ENCODE measurements around the gene TSC22D4.
A peak's percentile ranks its signal among the peaks of the same experiment; 100 is the strongest.

TSC22D4 gene

DNA sequence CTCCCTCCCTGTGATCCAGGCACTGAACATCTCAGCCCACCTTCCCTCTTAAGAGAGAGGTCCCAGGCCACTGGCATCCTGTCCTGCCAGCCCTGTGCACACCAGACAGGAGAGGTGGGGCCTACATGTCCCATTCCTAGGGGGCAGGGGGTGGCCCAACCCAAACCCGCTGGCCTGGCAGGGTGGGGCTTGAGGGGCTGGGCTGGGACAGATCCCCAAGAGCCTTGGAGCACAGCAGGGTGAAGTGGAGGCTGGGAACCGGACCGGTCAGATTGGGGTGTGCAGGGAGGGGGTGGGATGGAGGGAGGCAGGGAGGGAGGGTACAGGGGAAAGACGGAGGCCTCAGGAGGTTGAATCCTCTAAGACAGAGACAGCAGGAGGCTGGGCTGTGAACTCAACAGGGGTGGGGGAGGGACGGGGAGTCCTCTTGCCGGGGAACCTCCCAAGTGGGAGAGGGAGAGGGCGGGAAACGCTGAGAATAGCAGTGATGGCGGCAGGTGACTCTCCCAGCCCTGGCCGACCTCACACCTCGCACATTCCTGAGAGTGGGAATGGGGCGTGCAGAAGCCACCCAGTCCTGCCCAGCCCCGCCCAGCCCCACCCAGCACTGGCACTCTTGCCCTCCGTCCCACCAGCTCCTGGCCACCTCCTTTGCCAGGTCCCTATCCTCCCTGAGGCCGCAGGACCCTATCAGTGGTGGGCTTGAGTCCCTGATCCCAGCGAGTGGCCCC is 6.7 kb downstream of the TSC22D4 start:
- peak overlapping the region; percentile 93 for H3K27ac ChIP-seq
- no peak overlapping the region for H3K9ac ChIP-seq (ENCODE audit: insufficient read length)
- no peak for DNase-seq (ENCODE audit: low read depth, low spot score)
- peaks cover 7% of the 10 kb centered on the region; the same call in 1 of the 2 replicates for H3K36me3 ChIP-seq (ENCODE audit: insufficient read depth, low read length)
- peak overlapping the region; percentile 74 for H3K4me3 ChIP-seq
- no peaks in the 10 kb centered on the region for H3K9me3 ChIP-seq (ENCODE audit: low read depth, low read length)
- TF ChIP-seq POLR2AphosphoS5 (IDR thresholded peaks at IDR 0.05; ENCODE audit: borderline replicate concordance, low read depth, low read length) (no peak), EZH2 (IDR thresholded peaks at IDR 0.05) (no peak), FOXP2 (optimal IDR thresholded peaks at IDR 0.05; ENCODE audit: control extremely low read depth, extremely low read length, insufficient read depth) (no peak)

GRCh38 chr7:100471021-100471420 is 8.0 kb downstream of the TSC22D4 start:
- Histone ChIP-seq H3K4me3 (no peak overlapping the region), H3K9me3 (ENCODE audit: low read depth, low read length) (no peaks in the 10 kb centered on the region), H3K9ac (ENCODE audit: insufficient read length) (no peak overlapping the region), H3K36me3 (ENCODE audit: insufficient read depth, low read length) (peaks cover 7% of the 10 kb centered on the region; the same call in 1 of the 2 replicates), H3K27ac (no peak overlapping the region)
- no peak for DNase-seq (ENCODE audit: low read depth, low spot score)
- no peak for TF ChIP-seq POLR2AphosphoS5 (IDR thresholded peaks at IDR 0.05; ENCODE audit: borderline replicate concordance, low read depth, low read length)
- no peak for TF ChIP-seq FOXP2 (optimal IDR thresholded peaks at IDR 0.05; ENCODE audit: control extremely low read depth, extremely low read length, insufficient read depth)
- TF ChIP-seq EZH2 (IDR thresholded peaks at IDR 0.05): no peak

DNA sequence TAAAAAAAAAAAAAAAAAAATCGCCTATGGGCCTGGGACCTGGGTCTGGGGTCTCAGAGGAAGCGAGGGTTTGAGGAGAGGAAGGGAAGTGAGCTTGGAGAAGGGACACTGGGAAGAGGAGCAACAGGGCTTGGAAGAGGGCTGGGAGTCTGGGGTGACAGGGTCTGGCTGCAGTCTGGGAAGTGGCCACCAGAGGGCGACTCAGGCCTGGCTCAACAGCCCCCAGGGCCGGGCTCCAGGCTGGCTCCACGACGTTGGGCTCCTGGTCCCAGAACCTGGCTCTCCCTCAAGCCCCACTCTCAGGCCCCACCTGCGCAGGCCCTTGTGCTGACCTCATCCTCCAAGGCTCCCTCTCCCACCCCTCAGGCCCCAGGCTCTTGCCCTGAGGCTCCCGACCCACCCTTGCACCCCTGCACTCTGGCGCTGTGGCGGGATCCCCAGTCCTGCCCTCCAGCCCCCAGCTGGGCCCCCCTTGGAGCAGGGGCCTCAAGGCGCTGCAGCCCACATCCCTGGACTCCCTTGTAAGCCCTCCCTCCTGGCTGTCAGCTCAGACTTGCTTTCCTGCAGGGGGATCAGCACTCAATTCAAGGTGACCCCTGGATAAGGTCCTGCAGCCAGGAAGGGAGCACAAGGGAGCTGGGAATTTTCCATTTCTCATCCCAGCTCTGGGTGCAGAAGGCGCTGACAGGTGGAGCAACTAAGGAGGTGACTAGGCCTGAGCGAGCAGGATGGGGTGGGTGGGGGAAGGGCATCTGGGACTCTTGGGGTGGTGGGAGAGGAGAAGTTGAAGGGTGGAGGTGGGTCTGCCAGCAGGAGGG is 9.6 kb downstream of the TSC22D4 start:
- Histone ChIP-seq H3K9ac (ENCODE audit: insufficient read length) (no peak overlapping the region), H3K27ac (no peak overlapping the region), H3K4me3 (no peak overlapping the region), H3K9me3 (ENCODE audit: low read depth, low read length) (no peaks in the 10 kb centered on the region), H3K36me3 (ENCODE audit: insufficient read depth, low read length) (peaks cover 6% of the 10 kb centered on the region; the same call in 1 of the 2 replicates)
- peak; percentile 28 for DNase-seq (ENCODE audit: low read depth, low spot score)
- TF ChIP-seq EZH2 (IDR thresholded peaks at IDR 0.05) (no peak), FOXP2 (optimal IDR thresholded peaks at IDR 0.05; ENCODE audit: control extremely low read depth, extremely low read length, insufficient read depth) (peak; percentile 12), POLR2AphosphoS5 (IDR thresholded peaks at IDR 0.05; ENCODE audit: borderline replicate concordance, low read depth, low read length) (0 out of 2 replicates have a peak, but pooled peaks have one; percentile 16)

GRCh38 chr7:100467638-100468373 is 11.2 kb downstream of the TSC22D4 start:
- Histone ChIP-seq H3K27ac (no peak overlapping the region), H3K9me3 (ENCODE audit: low read depth, low read length) (no peaks in the 10 kb centered on the region), H3K4me3 (no peak overlapping the region), H3K36me3 (ENCODE audit: insufficient read depth, low read length) (no peaks in the 10 kb centered on the region; the same call in 1 of the 2 replicates), H3K9ac (ENCODE audit: insufficient read length) (no peak overlapping the region)
- TF ChIP-seq FOXP2 (optimal IDR thresholded peaks at IDR 0.05; ENCODE audit: control extremely low read depth, extremely low read length, insufficient read depth) (no peak), EZH2 (IDR thresholded peaks at IDR 0.05) (no peak), POLR2AphosphoS5 (IDR thresholded peaks at IDR 0.05; ENCODE audit: borderline replicate concordance, low read depth, low read length) (no peak)
- DNase-seq (ENCODE audit: low read depth, low spot score): no peak

- no peak overlapping the region for H3K4me3 ChIP-seq
- no peaks in the 10 kb centered on the region; the same call in 1 of the 2 replicates for H3K36me3 ChIP-seq (ENCODE audit: insufficient read depth, low read length)
- no peak overlapping the region for H3K27ac ChIP-seq
- DNase-seq (ENCODE audit: low read depth, low spot score): no peak
- no peak overlapping the region for H3K9ac ChIP-seq (ENCODE audit: insufficient read length)
- TF ChIP-seq POLR2AphosphoS5 (IDR thresholded peaks at IDR 0.05; ENCODE audit: borderline replicate concordance, low read depth, low read length) (peak; percentile 18; the same call in 1 of the 2 replicates), FOXP2 (optimal IDR thresholded peaks at IDR 0.05; ENCODE audit: control extremely low read depth, extremely low read length, insufficient read depth) (no peak)
- no peaks in the 10 kb centered on the region for H3K9me3 ChIP-seq (ENCODE audit: low read depth, low read length)
Measured at GRCh38 chr7:100466653-100467605, 12.1 kb downstream of the TSC22D4 start.

GRCh38 chr7:100465702-100466311 is 13.2 kb downstream of the TSC22D4 start:
- H3K4me3 ChIP-seq: no peak overlapping the region
- no peak overlapping the region for H3K27ac ChIP-seq
- no peaks in the 10 kb centered on the region for H3K9me3 ChIP-seq (ENCODE audit: low read depth, low read length)
- no peak for DNase-seq (ENCODE audit: low read depth, low spot score)
- no peak for TF ChIP-seq POLR2AphosphoS5 (IDR thresholded peaks at IDR 0.05; ENCODE audit: borderline replicate concordance, low read depth, low read length)
- no peak for TF ChIP-seq FOXP2 (optimal IDR thresholded peaks at IDR 0.05; ENCODE audit: control extremely low read depth, extremely low read length, insufficient read depth)
- TF ChIP-seq EZH2 (IDR thresholded peaks at IDR 0.05): no peak
- H3K36me3 ChIP-seq (ENCODE audit: insufficient read depth, low read length): no peaks in the 10 kb centered on the region; the same call in 1 of the 2 replicates
- H3K9ac ChIP-seq (ENCODE audit: insufficient read length): no peak overlapping the region

- no peak for DNase-seq (ENCODE audit: low read depth, low spot score)
- H3K9me3 ChIP-seq (ENCODE audit: low read depth, low read length): no peaks in the 10 kb centered on the region
- TF ChIP-seq POLR2AphosphoS5 (IDR thresholded peaks at IDR 0.05; ENCODE audit: borderline replicate concordance, low read depth, low read length) (no peak), FOXP2 (optimal IDR thresholded peaks at IDR 0.05; ENCODE audit: control extremely low read depth, extremely low read length, insufficient read depth) (no peak), EZH2 (IDR thresholded peaks at IDR 0.05) (no peak)
- no peaks in the 10 kb centered on the region; the same call in 1 of the 2 replicates for H3K36me3 ChIP-seq (ENCODE audit: insufficient read depth, low read length)
- H3K9ac ChIP-seq (ENCODE audit: insufficient read length): no peak overlapping the region
- H3K4me3 ChIP-seq: no peak overlapping the region
- H3K27ac ChIP-seq: no peak overlapping the region
Measured at GRCh38 chr7:100465299-100465698, 13.7 kb downstream of the TSC22D4 start.
